B cell (primary cell): Measurements from ENCODE around the gene CEMIP2.

Experiments
- CTCF ChIP-seq: fragments of 200-600 bp; IDR thresholded peaks from one replicate; pipeline ENCODE4 v1.8.0; 2022; ENCODE audit warnings: antibody characterized with exemption, mild to moderate bottlenecking
- EZH2 ChIP-seq: IDR thresholded peaks from 2 replicates; pipeline ENCODE4 v1.6.1; 2012; ENCODE audit warnings: borderline replicate concordance, low read depth, mild to moderate bottlenecking, moderate library complexity, low read length; ENCODE audit not compliant: insufficient read depth, poor library complexity, severe bottlenecking

GRCh38 chr9:71638627-71639026, 129.7 kb downstream of the CEMIP2 start:
- TF ChIP-seq CTCF (no peak), EZH2 (no peak)
